Measurements from ENCODE around the gene GLB1L3.
A peak's percentile ranks its signal among the peaks of the same experiment; 100 is the strongest.
"Not testable (repeated sequence)": the region's sequence is repeated elsewhere in the genome, so short reads cannot be mapped to it uniquely, and the experiment has no call there.

Gene GLB1L3

GRCh38 chr11:134252346-134253187 is 23.6 kb upstream of the GLB1L3 start:
- peak; percentile 13 for DNase-seq (ENCODE audit: low spot score)

- peak; percentile 96 for DNase-seq (ENCODE audit: low spot score)
Measured at GRCh38 chr11:134253188-134253993, 22.8 kb upstream of the GLB1L3 start, which contains the start of the genes ACAD8 and THYN1. TSS of gene ACAD8 (plus strand) at chr11:134253568. CDS start at chr11:134253601, 33 bp downstream. TSS of gene THYN1 (minus strand) at chr11:134253352. CDS start at chr11:134252882, 470 bp downstream.

- DNase-seq (ENCODE audit: low spot score): no peak
Measured at GRCh38 chr11:134254433-134255183, 21.6 kb upstream of the GLB1L3 start.

- not testable (repeated sequence) for DNase-seq (ENCODE audit: low spot score)
Measured at GRCh38 chr11:134255184-134255561, 21.0 kb upstream of the GLB1L3 start.

GRCh38 chr11:134257101-134257500 is 19.1 kb upstream of the GLB1L3 start:
- DNase-seq (ENCODE audit: low spot score): no peak

GRCh38 chr11:134258577-134258976 is 17.6 kb upstream of the GLB1L3 start:
- no peak for DNase-seq (ENCODE audit: low spot score)

- no peak for DNase-seq (ENCODE audit: low spot score)
Measured at GRCh38 chr11:134260503-134260902, 15.7 kb upstream of the GLB1L3 start.

GRCh38 chr11:134260983-134261382 is 15.2 kb upstream of the GLB1L3 start:
- DNase-seq (ENCODE audit: low spot score): no peak

GRCh38 chr11:134261626-134262488 is 14.3 kb upstream of the GLB1L3 start:
- peak; percentile 22 for DNase-seq (ENCODE audit: low spot score)

GRCh38 chr11:134264966-134265764 is 11.0 kb upstream of the GLB1L3 start:
- no peak for DNase-seq (ENCODE audit: low spot score)

- no peak for DNase-seq (ENCODE audit: low spot score)
Measured at GRCh38 chr11:134266440-134266839, 9.7 kb upstream of the GLB1L3 start.

- DNase-seq (ENCODE audit: low spot score): peak; percentile 29
Measured at GRCh38 chr11:134266841-134267251, 9.3 kb upstream of the GLB1L3 start.

GRCh38 chr11:134267461-134267860 is 8.7 kb upstream of the GLB1L3 start:
- no peak for DNase-seq (ENCODE audit: low spot score)

- no peak for DNase-seq (ENCODE audit: low spot score)
Measured at GRCh38 chr11:134267966-134268365, 8.2 kb upstream of the GLB1L3 start.

- no peak for DNase-seq (ENCODE audit: low spot score)
Measured at GRCh38 chr11:134270250-134270714, 5.9 kb upstream of the GLB1L3 start.

GRCh38 chr11:134271978-134272377 is 4.2 kb upstream of the GLB1L3 start:
- no peak for DNase-seq (ENCODE audit: low spot score)

GRCh38 chr11:134272381-134273316 is 3.5 kb upstream of the GLB1L3 start:
- DNase-seq (ENCODE audit: low spot score): no peak

- DNase-seq (ENCODE audit: low spot score): no peak
Measured at GRCh38 chr11:134273317-134273712, 2.9 kb upstream of the GLB1L3 start.

GRCh38 chr11:134275188-134275533 is 1.0 kb upstream of the GLB1L3 start:
- DNase-seq (ENCODE audit: low spot score): no peak

Measured in COLO829 (cell line).